Left hindlimb (tissue), 1 donor: ENCODE data around the gene SPCS3.
"Not testable (repeated sequence)": the region's sequence is repeated elsewhere in the genome, so short reads cannot be mapped to it uniquely, and the experiment has no call there.

Experiments
- DNase-seq: peaks from one replicate; pipeline ENCODE4 v3.0.0-alpha.2; 2018

SPCS3 gene

DNA sequence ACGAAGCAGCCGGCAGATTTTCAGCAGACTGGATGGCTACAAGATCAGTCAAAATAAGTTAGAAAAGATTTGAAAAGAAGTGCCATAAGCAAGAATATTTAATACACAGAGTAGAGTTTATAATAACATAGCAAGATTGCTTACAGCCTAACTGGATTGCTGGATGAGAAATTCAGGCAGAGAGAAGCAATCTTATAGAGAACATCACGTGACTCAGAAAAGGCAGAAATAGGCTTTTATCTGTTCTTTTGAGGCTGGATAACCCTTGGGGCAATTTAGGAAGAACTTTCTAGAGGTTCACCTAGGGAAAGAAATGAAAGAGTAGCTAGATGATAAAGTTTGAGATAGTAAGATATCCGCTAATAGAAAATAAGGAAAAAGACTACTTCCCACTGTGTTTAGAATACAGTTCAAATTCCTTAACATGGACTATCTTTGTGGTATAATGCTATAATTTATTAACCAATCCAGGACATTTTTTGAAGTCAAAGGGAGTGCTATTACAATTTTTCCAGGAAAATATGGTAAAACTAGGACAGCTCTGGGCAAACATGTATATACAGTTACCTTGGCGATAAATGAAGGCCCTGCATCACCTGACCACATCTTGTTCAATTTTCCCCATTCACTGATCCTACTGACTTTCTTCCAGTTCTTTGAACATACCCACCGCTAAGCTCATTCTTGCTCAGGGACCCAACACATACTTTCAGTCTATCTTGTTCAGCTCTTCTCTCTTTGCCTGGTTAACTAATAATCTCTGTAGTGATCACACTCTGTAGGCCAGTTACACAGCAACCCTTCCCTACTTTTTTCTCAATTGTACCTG, 12.7 kb upstream of the SPCS3 start:
- DNase-seq = no peak

DNA sequence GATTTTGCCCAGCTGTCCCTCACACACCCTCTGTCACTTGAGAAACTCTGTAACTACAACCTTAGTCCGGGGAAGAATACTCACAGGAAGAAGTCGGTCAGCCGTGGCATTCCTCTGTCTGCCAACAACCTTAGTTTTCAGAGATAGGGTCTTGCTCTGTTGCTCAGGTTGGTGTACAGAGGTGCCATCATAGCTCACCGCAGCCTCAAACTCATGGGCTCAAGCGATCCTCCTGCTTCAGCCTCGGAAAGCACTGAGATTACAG, 12.2 kb upstream of the SPCS3 start:
- DNase-seq = no peak

DNA sequence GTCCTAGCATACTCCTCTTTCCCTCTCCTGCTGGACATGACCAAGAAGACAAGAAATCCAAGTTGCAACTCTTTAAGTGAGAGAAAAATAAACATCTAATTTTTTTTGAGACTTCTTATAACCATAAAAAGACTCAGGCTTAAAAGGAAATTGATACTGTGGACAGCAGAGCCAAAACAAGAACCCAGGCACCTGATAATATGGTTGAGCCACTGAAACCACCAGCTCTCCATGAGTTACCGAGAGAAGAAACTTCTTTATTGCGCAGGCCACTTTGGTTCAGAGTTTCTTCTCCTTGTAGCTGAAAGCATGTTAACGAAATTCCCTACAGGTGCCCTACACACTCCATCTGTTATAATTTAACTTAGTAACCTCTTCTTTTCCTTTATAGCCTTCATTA, 11.3 kb upstream of the SPCS3 start:
- no peak for DNase-seq

DNA sequence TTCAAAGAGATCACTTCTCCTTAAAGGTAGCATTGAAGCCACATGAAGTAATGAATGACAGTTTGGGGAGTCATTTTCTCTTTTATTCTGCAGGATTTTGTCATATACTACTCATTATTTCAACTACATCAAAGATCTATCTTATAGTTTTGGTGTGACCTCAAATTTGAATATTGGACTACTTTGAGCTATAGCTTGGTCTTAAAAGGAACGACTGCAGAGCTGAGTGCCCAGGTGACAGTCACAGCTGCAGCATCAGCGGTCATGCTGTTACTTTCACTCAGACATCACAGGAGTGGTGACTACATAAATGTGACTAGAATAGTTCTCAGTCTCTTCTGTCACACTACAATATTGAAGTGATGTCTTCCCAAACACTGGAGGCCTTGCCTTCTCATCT, 10.7 kb upstream of the SPCS3 start:
- no peak for DNase-seq

DNA sequence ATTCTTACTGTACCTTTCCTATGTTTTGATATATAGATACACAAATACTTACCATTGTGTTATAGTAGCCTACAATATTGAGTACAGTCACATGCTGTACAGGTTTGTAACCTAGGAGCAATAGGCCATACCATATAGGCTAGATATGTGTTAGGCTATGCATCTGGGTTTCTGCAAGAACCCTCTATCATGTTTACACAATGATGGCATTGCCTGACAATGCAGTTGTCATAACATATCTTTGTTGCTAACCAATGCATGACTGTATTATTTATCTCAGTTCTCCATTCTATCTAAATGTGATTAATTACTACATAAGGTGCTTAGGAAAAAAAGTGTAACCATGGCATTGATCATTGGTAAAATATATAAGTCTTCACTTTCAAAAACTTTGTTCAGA, 10.0 kb upstream of the SPCS3 start:
- no peak for DNase-seq

DNA sequence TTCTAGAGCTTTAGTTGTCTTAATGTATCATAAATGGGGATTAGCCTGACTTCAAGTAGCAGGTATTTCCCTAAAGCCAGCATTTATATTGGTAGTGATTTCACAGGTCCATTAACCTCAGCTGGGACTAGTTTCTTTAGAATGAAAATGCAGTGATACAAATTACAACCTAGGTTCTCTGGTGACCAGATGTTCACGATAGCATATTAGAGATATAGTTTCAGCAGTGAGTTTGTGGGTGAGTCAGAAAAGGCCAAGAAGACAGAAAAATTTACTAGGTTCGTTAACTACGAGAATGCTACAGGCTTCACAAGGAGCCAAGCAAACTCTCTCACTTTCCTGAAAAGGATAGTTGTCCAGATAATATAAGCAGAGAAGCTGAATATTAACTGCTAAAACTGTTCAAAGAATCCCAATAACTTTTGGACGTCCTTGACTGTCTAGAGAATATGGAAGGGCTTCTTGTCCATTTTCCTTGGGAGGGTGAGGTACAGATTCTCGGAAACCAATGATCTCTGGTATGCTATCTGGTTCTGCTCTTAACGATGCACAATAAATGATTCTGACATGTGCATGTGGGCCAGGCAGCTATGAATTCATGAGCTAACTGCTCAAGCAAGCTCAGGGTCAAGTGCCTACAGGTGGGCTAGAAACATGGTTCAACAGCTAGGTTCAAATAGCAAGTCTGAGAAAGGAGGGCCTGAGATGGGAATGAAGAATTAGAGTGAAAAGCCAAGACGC, 6.0 kb upstream of the SPCS3 start:
- DNase-seq = no peak

DNA sequence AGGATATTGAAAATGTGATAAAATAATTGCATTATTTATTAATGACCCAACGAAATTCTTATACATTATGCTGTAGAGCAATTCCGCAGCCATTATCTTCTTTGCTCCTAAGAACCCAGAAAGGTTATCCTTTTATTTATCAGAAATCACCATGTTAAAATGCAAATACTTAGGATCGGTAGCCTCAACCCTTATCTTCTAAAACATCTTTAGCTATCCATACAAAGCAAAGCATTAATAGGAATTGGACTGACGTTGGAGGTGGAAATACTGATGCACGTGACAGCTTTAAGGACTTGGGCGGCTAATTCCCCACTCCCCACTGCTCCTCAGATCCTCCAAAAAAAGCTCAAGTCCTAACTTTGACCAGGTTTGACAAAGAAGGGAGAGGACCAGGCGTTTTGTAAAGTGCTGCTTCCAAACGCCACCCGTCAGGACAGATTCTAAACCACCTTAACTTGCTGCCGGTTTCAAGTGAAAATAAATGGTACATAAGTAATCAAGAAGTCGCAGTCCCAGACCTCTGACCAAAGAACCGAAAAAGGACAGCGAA, 539 bp upstream of the SPCS3 start:
- no peak for DNase-seq

DNA sequence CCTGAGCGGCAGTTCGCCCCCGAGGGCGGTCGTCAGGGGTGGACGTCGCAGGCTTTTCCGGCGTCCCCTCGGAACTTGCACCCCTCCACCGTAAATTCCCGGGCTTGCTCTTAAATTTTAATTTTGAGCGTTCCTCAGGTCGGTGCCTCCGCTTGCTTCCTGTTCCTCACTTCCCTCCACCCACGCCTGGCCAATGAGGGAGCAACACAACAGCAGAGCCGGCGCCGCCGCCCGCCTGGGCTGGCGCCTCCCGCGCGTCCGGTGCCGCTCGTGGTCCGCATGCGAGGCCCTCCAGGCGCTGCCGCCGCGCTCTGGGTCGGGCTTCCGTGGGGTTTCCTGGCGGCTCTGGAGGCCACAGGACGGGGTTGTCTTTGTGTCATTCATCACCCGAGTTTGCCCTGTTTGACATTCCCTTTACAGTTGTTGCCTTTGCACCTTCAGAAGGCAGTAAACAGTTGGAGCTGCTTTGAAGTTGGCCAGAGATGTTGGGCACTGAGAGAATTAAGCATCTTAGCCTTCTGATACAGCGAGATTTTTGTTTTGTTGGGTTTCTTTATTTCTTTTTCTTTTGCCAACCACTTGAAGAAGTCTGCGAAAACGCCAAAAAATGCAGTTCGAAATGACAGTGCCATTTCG, 692 bp downstream of the SPCS3 start:
- DNase-seq = peak; percentile 92

DNA sequence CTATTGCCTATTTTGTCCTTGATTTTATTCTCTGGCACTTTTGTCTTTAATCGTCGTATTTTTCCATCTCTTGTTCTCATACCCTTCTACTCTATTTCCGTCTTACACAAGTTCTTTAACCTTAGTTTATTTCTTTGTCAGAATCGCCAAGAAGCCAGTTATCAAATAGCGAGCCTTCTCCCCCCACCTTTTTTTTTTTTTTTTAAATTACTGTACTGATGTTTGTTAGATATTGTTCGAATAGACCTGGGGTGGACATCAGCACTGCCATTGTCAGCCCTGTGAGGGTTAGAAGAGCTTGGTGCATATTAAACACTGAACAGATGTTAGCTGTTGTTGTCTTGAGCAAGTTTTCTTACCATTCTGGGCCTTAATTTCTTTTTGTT, 1.2 kb downstream of the SPCS3 start:
- no peak for DNase-seq

DNA sequence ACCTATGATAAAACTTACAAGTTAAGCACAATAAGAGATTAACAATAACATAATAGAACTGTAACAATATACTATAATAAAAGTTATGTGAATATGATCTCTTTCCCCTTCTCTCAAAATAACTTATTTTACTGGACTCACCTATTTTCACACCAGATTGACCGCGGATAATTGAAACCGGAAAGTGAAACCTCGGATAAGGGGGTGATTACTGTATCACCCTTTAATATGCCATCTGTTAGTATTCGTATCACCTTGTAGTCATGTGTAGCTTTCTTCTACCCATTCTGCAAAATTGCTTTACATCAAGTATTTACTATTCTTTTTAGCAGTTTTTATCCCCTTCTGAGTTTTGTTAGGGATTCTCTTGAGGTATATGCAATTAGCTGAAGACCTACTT, 1.8 kb downstream of the SPCS3 start:
- DNase-seq = no peak

DNA sequence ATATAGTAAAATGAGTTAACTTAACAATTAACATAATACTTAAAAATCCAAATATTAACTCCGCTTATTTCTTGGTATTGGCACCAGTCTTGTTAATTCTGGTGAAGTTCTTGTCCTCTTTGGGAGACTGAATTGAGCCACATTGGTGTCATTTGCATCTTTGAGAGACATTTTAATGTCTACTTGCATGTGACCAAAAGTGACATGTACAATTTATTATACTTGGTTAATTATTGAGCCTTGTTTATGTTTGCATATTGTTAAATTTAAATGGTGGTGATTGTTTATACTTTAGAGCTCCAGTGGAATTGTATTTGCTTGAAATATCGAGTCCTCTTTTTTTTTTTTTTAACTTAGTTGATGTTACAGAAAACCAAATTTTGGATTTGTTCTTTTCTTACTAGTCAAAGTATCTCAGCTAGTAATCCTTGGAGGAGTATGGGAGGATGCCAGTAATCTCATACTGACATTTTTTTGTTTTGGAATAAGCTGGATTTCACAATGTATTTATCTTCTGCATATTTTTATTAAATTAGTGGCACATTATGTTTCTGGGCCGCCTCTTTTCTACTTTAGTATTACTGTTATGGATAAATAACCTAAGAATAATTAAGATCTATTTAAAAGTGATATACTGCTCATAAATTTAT, 3.9 kb downstream of the SPCS3 start:
- DNase-seq = no peak

DNA sequence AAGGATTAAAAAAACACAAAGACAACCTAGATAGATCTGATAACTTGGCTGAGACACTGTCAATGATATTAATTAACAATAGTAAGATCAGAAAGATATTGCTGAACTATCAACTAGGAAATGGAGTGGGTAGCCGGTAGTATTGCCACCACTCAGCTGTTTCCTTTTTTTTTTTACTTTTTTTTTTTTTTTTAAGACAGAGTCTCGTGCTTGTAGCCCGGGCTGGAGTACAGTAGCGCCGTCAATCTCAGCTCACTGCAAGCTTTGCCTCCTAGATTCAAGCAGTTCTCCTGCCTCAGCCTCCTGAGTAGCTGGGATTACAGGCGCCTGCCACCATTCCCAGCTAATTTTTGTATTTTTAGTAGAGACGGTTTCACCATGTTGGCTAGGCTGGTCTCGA, 5.1 kb downstream of the SPCS3 start:
- DNase-seq = not testable (repeated sequence)

DNA sequence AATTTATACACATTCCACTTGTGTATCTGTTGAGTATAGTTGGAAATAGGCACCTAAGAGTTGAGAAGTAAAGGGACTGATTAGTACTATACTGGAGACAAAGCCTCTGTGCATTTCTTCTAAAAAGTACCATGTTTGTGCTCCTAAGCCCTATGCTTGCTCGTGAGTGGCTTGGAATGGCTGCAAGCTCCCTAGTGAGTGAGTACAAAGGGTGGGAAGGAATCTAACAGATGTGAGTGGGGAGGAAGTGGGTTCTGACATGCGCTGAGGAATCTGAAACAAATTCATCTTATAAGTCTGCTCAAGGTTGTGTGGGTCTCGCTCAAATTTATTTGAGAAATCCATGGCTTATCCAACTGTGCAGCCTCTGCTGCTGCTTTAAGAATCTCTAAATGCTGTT, 13.3 kb downstream of the SPCS3 start:
- no peak for DNase-seq

DNA sequence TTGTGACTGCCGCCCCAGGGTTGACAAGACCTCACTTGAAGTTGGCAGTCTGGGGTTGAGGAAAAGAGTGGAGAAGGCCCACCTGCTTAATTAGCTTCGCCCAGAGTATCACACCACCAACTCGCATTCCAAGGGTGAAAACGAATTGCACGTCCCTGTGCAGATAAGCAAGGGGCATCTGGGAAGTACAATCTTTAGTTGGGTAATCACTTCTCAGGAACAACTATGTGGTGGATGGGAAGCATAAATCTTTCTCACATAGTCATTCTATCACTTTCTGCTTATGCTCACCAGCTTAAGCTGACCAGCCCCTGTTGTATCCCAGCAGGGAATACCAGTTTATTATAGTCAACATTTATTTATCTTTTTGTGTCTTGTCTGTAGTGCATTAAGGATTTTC, 14.3 kb downstream of the SPCS3 start:
- no peak for DNase-seq

DNA sequence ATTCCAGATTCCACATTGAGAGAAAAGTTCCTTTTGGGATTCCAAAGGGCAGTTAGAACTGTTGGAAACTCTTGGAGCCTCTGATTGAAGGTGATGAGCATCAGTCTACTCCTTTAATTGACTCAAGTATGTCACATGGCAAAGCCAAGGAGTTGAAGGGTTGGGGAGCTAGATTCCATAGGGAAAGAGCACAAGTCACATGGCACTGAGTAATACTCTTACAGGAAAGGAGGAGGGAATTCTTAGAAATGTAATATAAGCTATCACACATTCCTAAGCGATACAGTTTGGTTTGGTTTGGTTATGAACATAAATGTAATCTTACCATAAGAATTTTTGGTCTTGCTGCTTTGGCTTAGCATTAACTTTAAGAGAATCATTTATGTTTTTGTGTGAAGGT, 15.7 kb downstream of the SPCS3 start:
- no peak for DNase-seq

DNA sequence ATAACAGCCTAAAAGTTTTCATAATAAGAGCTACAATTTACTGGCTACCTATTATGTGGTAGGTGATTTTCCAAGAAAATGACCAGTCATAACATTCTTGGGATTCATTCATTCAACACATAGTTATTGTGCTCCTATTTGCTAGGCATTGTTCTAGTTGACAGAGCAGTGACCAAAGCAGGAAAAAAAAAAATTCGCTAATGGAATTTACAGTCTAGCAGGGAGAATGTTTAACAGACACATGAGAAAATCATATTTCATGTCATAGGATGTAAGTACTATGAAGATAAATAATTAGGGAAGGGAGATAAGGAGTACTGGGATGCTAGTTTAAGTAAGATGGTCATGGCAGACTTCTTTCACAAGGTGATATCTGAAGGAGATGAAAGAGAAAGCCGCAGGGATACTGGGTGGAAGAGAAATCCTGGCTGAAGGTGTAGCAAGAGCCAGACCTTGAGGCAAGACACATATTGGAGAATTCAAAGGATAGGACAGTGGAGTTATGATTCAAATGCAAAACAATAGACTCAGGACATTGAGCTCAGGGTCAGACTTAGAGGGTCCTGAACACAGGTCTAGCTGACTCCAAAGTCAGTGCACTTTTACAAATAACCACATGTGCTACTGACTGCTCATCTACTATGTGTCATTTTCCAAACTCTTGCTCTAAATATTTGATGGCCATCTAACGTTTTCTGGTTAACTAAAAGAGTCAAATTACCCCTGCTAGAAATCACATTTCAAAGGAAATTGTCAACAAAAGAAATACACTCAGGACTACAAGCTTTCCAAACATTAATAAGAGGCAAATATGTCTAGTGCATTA, 20.4 kb downstream of the SPCS3 start:
- no peak for DNase-seq

DNA sequence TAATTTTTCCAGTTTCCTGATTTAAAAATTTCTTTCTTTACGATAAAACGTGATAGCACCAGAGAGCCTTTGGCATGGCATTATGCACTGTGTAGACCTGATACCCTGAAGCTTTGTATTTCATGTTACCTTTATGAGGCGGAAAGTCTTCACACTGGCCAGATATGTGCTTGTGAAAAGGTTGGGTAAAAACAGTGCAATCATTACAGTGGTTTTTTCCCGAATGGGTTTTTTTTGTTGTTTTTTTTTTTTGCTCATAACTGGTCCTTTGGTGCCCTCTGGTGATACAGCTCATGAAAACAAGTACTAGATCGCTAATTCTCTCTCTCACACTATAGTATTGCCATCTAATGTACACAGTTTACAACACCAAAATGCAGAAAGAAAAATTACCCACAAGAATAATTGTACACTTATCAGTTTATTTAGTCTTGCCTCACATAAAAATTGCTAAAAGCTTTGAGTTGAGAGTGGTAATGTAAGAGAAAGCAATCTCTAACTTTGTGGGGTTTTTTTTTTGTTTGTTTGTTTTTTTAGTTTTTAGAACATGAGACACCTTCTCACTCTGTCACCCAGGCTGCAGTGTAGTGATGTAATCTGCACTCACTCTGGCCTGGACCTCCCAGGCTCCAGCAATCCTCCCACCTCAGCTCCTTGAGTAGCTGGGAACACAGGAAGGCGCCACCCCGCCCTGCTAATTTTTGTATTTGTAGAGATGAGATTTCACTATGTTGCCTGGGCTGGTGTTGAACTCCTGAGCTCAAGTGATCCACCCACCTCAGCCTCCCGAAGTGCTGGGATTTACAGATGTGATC, 21.3 kb downstream of the SPCS3 start:
- no peak for DNase-seq

DNA sequence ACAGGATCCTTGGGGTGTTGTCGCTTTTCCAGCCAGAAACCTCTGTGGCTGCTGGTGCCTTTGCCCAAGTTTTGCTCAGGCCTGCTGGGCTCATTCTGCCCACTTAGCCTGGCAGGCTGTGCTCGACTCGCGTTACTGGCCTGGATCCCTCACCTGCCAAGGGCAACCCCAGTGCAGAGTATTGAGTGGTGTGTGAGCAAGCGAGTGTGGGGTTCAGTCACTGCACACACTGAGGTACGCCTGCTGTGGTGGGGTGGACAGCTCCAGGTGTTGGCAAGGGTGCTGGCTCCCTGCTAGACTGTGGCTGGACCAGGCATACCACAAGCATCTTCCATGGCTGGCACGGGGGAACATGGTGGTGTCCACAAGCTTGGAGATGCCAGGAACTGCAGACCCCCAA, 22.6 kb downstream of the SPCS3 start:
- DNase-seq = no peak

DNA sequence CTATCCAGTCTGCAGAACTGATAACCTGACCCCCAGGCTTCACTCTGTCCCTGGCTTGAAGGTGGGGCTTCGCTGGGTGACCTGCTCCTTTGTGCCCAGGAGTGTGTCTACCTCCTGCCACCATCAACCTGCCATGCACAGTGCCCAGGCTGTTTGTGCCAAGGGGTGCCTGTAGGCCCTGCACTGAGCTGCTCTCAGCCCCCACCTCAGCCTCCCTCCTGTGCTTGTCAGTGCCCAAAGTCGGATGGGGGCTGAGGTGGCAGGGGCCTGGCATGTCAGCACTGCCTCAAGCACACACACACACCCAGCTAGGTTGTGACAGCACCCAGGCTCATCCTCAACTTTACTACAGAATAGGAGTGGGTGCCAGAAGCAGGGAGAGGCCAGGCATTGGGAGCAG, 23.5 kb downstream of the SPCS3 start:
- no peak for DNase-seq

DNA sequence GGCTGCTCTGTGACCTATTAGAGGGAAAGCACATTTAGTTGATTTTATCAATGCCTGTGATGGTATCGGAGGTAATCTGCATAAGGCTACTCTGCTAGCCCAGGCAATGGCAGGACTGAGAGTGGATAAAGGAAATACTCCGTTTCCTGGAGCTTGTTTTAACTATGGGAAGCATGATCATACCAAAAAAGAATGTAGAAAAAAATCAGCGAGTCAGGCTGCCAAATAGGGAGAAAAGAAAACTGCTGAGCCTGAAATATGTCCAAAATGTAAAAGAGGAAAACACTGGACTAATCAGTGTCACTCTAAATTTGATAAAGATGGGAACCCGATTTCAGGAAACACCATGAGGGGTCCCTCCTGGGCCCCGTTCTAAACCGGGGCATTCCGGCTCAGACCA, 25.6 kb downstream of the SPCS3 start:
- DNase-seq = not testable (repeated sequence)

DNA sequence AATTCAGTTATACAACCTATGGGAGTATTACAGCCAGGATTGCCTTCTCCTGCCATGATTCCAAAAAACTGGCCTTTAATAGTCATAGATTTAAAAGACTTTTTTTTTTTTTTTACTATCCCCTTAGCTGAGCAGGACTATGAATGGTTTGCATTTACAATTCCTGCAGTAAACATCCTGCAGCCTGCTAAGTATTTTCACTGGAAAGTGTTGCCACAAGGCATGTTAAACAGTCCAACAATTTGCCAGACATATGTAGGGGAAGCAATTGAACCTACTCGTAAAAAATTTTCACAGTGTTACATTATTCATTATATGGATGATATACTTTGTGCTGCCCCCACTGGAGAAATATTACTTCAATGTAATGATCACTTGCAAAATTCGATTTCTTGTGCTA, 27.1 kb downstream of the SPCS3 start:
- not testable (repeated sequence) for DNase-seq

DNA sequence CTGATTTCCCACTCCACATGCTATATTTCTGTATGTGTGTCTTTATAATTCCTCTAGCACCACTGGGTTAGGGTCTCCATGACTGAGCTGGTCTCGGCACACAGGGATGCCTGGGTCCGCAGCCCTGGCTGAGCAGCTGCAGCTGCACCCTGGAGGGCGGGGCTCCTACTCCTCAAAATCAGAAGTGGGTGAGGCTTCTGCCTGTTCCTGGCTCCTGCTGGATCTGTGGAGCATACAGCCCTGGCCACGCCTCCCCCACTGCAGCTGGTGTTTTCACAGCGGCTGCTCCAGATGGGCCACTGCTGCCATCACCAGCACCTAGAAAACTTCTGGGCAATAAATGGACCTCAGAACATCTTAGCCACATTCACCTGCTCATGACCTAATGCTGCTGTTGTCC, 30.9 kb downstream of the SPCS3 start:
- no peak for DNase-seq
